Panc1 (cell line): Measurements from ENCODE around the gene SERPIND1. TPM values are rescaled to one million over a fixed set of nuclear protein-coding genes. Genes with fewer than 3 reads are reported as not detected.

ENCODE experiments used
- ATAC-seq: fragments of 200-7000 bp; cut with Tn5 transposase; 2 replicates; pipeline ENCODE4 v1.9.1; 2020; ENCODE audit warnings: mild to moderate bottlenecking, moderate library complexity
- BruUV-seq: library from RNA; stranded (reverse); fragments of 400-500 nt; replicated peaks from 2 replicates; lab custom pipeline; 2021; lab: Mats Ljungman, UMichigan
- CTCF ChIA-PET: fragments of 300-600 bp; sonication (Branson Sonifier 250); formaldehyde crosslinking; loops from one replicate; lab custom pipeline; 2022; ENCODE audit warnings: antibody characterized with exemption; lab: Charles Lee
- POLR2A ChIA-PET: fragments of 300-600 bp; sonication (Branson Sonifier 250); formaldehyde crosslinking; loops from one replicate; lab custom pipeline; 2022; ENCODE audit warnings: antibody characterized with exemption; lab: Charles Lee
- DNase-seq: peaks from one replicate; pipeline ENCODE4 v3.0.0-alpha.2; 2010; ENCODE audit warnings: low read depth, low spot score
- H3K27ac ChIP-seq: 2 replicates; pipeline ENCODE4 v1.5.1; 2011; ENCODE audit warnings: mild to moderate bottlenecking, low read length, inconsistent platforms
- H3K27me3 ChIP-seq: fragments of 200-500 bp; sonication (Bioruptor generic); 2 replicates; pipeline ENCODE4 v1.6.0; 2014; ENCODE audit warnings: low read length, inconsistent platforms; ENCODE audit not compliant: control insufficient read depth, insufficient read depth
- H3K36me3 ChIP-seq: fragments of 200-500 bp; sonication (Bioruptor generic); 2 replicates; pipeline ENCODE4 v1.5.1; 2014; ENCODE audit warnings: inconsistent platforms, mild to moderate bottlenecking, low read length, moderate library complexity; ENCODE audit not compliant: control insufficient read depth, insufficient read depth
- H3K4me1 ChIP-seq: 2 replicates; pipeline ENCODE4 v1.5.1; 2011; ENCODE audit warnings: inconsistent platforms, mild to moderate bottlenecking, low read length, moderate library complexity; ENCODE audit not compliant: control insufficient read depth, insufficient read depth
- H3K4me3 ChIP-seq, 2 experiments: 2 replicates each; pipeline ENCODE4 v1.5.1; 2011 to 2012; ENCODE audit warnings: low read depth in 2 of 2, low read length in 2 of 2, mild to moderate bottlenecking in 2 of 2, inconsistent platforms in 1 of 2, moderate library complexity in 1 of 2
- H3K9me3 ChIP-seq: fragments of 200-500 bp; sonication (Bioruptor generic); 2 replicates; pipeline ENCODE4 v1.5.1; 2014; ENCODE audit warnings: low read depth, mild to moderate bottlenecking, inconsistent platforms, low read length, moderate library complexity; ENCODE audit not compliant: control insufficient read depth, insufficient read depth
- CTCF ChIP-seq: fragments of 450-650 bp; IDR thresholded peaks from 2 replicates; pipeline ENCODE4 v1.5.1; 2017; ENCODE audit warnings: mild to moderate bottlenecking
- POLR2AphosphoS5 ChIP-seq: IDR thresholded peaks from 2 replicates; pipeline ENCODE4 v1.6.1; 2012; ENCODE audit warnings: mild to moderate bottlenecking, low read depth, low read length, moderate library complexity
- REST ChIP-seq, 2 experiments: IDR thresholded peaks; 2 replicates each; pipeline ENCODE4 v1.6.1; 2011 to 2012; ENCODE audit warnings: low read depth in 2 of 2, control low read depth in 1 of 2, low read length in 1 of 2, mild to moderate bottlenecking in 1 of 2, moderate library complexity in 1 of 2; ENCODE audit not compliant: insufficient read depth in 1 of 2
- SIN3A ChIP-seq: IDR thresholded peaks from 2 replicates; pipeline ENCODE4 v1.6.1; 2012; ENCODE audit warnings: low read depth, mild to moderate bottlenecking, low read length, moderate library complexity, borderline replicate concordance; ENCODE audit not compliant: insufficient read depth
- TCF7L2 ChIP-seq: IDR thresholded peaks from 2 replicates; pipeline ENCODE4 v1.6.1; 2011; ENCODE audit warnings: mild to moderate bottlenecking, low read depth, low read length, inconsistent platforms
- in situ Hi-C: cut with HindIII; loops from 2 replicates; pipeline ENCODE4 v1.10.0; 2016; ENCODE audit warnings: low sequenced_read_pairs, low pct_unique_long_range_greater_than_20kb
- intact Hi-C: fragments of 100-400 bp; cut with micrococcal nuclease; formaldehyde crosslinking; loops from one replicate; pipeline ENCODE4 v1.10.0; 2022; ENCODE audit not compliant: unreplicated experiment
- total RNA-seq: library from RNA; stranded (reverse); gene quantifications from one replicate; pipeline ENCODE4 v1.2.1, GENCODE V29; 2021; ENCODE audit not compliant: unreplicated experiment

The SERPIND1 gene
- total RNA-seq, 1 experiment from 2014 or later: 0.18 TPM

- in situ Hi-C loops (no loop called here), intact Hi-C loops (no loop called here)
- H3K4me1 ChIP-seq: no peaks in the 10 kb centered on the region
- H3K9me3 ChIP-seq: no peaks in the 10 kb centered on the region
- H3K27me3 ChIP-seq: no peaks in the 10 kb centered on the region
- ATAC-seq (no peak), DNase-seq (no peak)
- TF ChIP-seq SIN3A: no peak
- no peak for TF ChIP-seq POLR2AphosphoS5
- TF ChIP-seq CTCF: no peak
- TF ChIP-seq REST (IDR thresholded peaks at IDR 0.05; ENCODE audit: insufficient read depth in 1 of 2, low read depth in 2 of 2, low read length in 1 of 2): no peak
- TF ChIP-seq TCF7L2: no peak
- peaks cover 7% of the 10 kb centered on the region; the same call in 1 of the 2 replicates for H3K36me3 ChIP-seq
- H3K4me3 ChIP-seq: no peak overlapping the region
- ChIA-PET CTCF (no interaction called here), POLR2A (no interaction called here)
- no peak overlapping the region for H3K27ac ChIP-seq
- no TSS peak for BruUV-seq
These were observed 20.9 kb downstream of the SERPIND1 start for GRCh38 chr22:20794650-20795413.

- Histone ChIP-seq H3K27ac (no peak overlapping the region), H3K4me3 (no peak overlapping the region), H3K9me3 (no peaks in the 10 kb centered on the region), H3K27me3 (no peaks in the 10 kb centered on the region), H3K36me3 (peaks cover 7% of the 10 kb centered on the region; the same call in 1 of the 2 replicates), H3K4me1 (no peaks in the 10 kb centered on the region)
- DNase-seq: no peak
- TF ChIP-seq REST (IDR thresholded peaks at IDR 0.05; ENCODE audit: insufficient read depth in 1 of 2, low read depth in 2 of 2, low read length in 1 of 2) (no peak), CTCF (no peak), SIN3A (no peak), POLR2AphosphoS5 (no peak), TCF7L2 (no peak)
- in situ Hi-C loops (no loop called here), intact Hi-C loops (no loop called here)
- CTCF ChIA-PET: no interaction called here
- POLR2A ChIA-PET: no interaction called here
- no TSS peak for BruUV-seq
- no peak for ATAC-seq
These were observed 22.8 kb downstream of the SERPIND1 start for GRCh38 chr22:20796731-20797130.
